Activated CD8-positive, alpha-beta memory T cell treated with anti-CD3 and anti-CD28 coated beads, Interleukin-2, amount 50 U/mL, for 48 hours (primary cell): ENCODE results near the gene TMCC3.

Experiments
- DNase-seq: peaks from one replicate; pipeline ENCODE4 v3.0.0-alpha.2; 2020

Gene TMCC3

DNA sequence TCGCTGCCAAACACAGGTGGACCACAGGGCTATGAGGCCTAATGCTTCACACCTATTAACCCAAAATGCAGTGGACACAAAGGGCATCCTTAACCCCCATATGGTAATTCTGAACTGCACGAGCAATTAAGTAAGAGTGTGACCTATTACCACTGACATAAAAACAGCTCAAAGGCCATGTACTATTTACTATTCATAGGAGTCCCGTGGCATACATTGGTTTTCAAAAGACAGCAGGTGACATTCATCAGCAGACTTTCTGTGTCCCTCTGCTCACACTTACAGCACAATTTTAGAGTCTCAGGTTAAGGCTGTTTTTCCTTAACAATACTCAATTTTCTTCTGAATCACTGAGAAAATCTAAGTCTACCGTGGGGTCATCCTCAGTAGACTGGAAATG lies 23.1 kb upstream of the TMCC3 start:
- no peak for DNase-seq

GRCh38 chr12:94671917-94672316 lies 21.6 kb upstream of the TMCC3 start:
- DNase-seq: no peak

DNA sequence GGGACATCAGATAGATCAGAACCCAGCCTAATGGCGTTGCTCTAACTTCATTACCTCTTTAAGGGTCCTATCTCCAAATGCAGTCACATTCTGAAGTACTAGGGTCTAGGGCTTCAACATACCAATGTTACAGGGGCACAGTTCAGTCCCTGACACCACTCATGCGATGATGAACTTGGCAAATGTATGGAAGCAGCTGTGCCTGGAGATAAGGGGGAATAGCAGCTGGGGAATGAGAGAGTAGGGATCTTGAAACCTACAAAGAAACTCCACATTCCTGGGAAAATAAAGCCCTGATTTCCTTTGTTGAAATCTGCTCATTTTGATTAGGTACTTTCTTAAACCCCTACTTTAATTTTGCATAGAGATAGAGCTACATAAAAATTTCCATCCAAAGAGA lies 20.5 kb upstream of the TMCC3 start:
- DNase-seq: no peak

DNA sequence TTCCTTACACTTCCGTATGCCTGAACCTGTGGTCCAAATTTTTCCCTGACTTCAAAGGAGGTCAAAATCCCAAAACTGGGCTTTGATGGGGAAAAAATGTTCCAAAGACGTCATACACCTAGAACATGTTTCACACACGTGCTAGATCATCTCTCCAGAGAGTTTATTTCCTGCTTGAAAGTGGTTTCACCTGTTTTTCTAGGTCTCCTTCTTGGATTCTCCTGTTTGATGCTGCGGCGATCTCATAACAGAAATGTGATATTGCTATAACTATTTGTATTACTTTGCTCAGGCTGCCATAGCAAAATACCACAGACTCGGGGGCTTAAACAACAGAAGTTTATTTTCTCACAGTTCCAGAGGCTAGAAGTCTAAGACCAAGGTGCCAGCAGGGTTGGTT lies 19.7 kb upstream of the TMCC3 start:
- no peak for DNase-seq

DNA sequence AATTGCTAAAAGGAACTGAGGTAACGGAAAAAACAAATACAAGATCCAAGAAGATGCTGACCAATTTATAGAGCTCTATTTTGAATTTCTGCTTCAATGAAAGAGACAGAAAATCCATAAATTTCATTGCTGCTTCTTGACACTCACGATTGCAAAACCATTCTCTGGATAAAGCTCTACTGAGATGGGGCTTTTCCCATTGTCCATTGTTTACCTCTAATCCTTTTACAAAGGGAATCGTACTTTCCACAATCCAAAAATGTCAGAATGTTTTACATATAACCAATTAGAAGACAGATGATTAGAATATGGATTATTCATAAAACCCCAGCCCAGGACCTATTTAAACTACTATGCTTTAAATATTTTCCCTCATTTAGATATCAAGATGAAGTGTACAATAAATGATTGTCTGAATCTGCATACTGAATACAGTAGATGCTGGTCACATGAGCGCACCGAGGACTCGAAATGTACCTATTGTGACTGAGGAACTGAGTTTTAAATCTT lies 16.7 kb upstream of the TMCC3 start:
- DNase-seq: no peak

GRCh38 chr12:94666158-94666557 lies 15.8 kb upstream of the TMCC3 start:
- no peak for DNase-seq

DNA sequence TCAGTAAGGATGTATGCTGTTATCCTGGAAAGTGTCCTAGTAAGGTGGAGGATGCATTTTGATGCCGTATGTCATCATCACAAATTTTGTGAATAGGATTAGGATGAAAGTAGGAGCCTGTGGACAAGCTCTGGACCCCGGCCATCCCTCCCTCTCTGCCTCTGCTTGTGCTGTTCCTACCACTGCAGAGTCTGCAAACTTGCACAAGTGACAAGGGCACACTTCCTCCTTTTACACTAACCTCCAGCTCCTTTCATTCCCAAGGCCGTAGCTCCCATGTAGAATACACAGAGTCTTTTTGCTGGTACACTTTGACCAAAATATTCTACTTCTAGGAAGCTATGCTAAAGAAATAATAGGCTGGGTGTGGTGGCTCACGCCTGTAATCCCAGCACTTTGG lies 13.3 kb upstream of the TMCC3 start:
- DNase-seq: no peak

DNA sequence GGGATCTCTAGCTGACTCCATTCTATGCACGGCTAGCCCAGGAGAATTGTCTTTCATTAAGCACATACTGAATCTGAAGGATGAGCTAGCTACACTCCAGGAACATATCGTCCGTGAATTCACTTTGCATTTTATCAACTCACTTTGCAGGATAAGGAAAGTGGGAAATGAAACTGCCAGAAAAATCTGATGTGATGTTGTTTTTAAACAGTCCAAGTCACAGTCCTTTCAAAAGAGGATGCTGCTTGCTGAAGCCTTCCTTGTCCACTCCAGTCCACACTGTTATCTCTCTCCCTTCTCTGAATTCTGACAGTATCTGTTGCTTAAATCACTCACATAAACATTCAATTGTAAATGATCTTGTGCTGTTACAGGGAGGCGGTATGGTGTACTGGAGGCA lies 12.7 kb upstream of the TMCC3 start:
- no peak for DNase-seq

DNA sequence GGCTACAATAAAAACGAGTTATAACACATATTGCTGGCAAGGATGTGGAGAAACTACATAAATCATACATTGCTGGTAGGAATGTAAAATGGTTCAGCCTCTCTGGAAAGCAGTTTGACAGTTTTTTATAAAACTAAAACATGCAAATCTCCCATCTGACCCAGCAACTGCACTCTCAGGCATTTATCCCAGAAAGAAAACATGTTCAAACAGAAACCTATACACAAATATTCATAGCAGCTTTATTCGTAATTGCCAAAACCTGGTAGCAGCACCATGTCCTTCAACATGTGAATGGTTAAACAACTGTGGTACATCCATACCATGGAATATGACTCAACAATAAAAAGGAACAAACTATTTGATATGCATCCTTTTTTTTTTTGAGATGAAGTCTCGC lies 10.1 kb upstream of the TMCC3 start:
- no peak for DNase-seq

- no peak for DNase-seq
Measured at GRCh38 chr12:94659346-94659930, 9.1 kb upstream of the TMCC3 start.

DNA sequence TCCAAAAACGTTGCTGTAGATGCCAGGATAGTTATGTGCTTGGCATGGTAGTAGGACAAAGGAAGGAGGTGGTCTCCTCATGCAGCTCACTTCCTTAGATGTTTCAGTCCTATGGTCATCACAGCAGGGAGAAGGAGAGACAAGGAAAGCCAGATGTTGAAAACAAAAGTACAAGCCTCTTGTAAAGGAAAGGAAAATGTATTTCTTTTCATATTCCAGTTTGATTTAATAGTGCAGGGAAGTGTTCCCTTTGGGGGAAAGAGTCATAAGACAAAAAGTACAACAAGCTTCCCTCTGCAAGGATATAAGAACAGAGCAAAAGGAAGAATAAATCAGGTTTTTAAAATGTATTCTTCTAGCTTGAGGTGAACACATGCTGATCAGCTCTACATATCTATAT lies 8.6 kb upstream of the TMCC3 start:
- DNase-seq: no peak

DNA sequence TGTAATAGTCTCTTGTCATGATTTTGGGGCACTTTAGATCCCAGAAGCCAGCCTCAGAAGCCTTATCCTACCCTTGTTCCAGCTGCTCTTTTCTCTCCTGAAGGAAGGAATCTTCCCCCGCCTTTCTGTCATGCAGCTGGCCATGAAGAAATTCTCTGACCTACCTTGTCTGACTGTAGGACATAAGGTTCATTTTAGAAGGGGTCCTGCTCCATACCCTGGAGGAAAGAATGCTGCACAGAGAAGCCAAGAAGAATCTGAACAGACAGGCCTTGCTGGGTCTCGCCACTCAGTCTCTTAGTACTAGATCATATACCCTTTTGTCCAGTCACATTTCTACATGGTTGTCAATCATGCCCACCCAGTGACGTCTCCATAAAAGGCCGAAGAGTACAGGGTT lies 6.2 kb upstream of the TMCC3 start:
- no peak for DNase-seq

GRCh38 chr12:94649349-94650142 lies 811 bp downstream of the TMCC3 start:
- DNase-seq: peak; percentile 61

DNA sequence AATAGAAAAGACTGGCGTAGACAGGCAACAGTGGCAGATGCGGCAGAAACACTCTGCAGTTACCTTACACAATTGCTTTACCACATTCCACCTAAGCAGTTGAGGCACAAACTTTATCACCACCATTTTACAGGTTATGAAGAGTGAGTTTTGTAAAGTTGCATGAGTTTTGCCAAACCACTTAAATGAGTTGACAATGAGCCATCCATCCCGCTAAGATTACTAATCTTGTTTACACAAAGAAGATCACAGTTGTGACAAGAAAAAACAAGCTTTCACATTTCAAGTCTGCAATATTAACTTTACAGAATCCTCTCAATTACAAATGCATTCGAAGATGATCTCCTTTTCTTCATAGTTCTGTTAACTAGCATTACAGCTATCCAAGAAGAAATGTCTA lies 1.8 kb downstream of the TMCC3 start:
- DNase-seq: no peak

- DNase-seq: no peak
Measured at GRCh38 chr12:94644141-94644979, 6.0 kb downstream of the TMCC3 start.

DNA sequence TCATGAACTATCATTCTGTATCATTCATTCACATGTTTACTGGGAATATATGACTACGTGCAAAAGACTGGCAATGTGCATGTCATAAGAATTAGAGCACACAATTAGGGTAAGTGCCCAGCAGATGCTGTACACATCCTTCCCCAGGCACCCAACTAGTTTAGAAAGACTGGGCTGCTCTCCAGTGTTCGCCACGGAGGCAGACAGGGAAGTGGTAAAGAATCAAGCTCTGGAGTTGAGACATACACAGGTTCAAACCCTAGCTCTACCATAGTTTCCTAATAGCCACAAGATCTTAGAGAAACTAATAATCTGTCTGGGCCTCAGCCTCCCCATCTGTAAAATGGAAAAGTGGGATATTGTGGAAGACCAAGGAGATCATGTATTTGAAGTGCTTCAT lies 6.8 kb downstream of the TMCC3 start:
- no peak for DNase-seq

DNA sequence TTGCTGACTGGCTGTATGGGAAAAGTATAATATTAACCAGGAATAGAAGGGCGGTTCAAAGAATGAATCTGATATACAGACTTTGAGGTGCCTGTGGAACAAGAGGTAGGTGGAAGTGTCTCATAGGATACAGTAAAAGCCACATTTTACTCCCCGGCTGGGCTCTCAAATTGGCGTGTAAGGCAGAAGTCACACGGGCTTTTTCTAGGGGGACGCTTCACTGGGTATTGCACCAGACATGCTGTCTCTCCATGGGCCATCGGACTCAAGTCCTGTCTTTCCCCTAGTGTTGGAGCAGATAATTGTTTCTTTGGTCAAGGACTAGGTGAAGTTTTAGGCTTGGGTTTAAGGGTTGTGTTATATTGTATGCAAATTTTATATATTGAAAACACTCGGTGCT lies 9.1 kb downstream of the TMCC3 start:
- DNase-seq: no peak

DNA sequence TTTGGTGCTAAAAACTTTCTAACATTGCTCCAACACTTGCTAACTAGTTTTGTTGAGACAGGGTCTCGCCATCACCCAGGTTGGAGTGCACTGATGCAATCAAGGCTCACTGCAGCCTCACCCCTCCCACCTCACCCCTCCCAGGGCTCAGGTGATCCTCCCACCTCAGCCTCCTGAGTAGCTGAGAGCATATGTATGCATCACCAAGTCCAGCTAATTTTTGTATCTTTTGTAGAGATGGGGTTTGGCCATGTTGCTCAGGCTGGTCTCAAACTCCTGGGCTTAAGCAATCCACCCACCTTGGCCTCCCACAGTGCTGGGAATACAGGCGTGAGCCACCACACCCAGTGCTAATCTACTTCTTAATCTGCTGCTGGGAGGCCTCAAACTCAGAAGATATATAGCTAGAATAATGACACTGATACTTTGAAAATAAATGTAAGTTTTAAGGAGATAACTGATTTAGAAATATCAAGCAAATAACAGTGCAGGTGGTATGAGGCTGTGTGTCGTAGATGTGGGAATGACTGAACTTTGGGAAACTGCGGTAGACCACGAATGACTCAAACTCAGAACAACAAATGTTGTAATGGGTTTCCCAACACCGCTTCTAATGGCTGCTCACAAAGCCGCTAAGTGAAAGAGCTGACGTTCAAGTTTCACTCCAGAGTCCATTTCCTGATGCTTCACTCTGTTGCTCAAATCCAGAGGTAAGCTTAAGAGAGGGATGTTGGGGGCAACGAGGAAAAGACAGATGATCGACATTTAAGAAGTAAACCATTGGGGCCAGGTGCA lies 10.0 kb downstream of the TMCC3 start:
- DNase-seq: peak; percentile 59

DNA sequence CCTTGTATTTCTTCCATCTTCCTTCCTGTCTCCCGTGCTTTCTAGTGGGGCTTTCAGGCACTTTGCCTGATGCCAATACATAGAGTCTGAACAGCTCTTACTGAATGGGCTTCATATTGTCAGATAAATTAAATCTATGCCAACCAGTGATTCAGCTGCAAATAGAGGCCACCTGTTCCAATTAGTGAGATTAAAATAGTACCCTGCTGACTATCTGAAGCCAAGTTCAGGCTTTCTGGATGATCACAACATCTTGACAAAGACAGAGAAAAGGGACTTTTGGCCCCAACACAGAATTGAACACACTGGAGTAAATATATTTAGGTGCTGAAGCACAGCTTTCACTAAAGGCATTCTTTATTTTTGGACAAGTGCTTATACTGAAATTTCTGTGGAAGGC lies 11.8 kb downstream of the TMCC3 start:
- no peak for DNase-seq

- no peak for DNase-seq
Measured at GRCh38 chr12:94637390-94638113, 12.8 kb downstream of the TMCC3 start.

DNA sequence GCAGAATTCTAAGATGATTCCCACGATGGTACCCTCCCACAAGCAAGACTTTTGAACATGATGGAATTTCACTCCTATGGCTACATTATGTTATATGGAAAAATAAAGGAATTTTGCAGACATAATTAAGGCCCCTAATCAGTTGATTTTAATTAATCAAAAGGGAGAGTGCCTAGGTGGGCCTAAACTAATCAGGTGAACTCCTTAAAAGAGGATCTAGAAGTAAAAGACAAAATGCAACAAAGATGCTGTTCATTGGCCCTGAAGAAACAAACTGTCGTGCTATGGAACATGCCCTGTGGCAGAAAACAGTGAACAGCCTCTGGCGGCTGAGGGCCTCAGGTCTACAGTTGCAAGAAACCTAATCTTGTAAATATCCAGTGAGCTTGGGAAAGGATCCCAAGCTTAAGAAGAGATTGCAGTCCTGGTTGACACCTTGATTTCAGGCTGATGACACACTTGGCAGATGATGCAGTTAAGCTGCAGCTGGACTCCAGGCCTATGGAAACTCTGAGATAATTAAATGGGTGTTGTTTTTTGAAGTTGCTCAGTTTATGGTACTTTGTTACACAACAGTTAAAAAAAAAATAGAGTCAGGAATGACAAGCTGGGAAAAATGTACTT lies 13.8 kb downstream of the TMCC3 start:
- no peak for DNase-seq

DNA sequence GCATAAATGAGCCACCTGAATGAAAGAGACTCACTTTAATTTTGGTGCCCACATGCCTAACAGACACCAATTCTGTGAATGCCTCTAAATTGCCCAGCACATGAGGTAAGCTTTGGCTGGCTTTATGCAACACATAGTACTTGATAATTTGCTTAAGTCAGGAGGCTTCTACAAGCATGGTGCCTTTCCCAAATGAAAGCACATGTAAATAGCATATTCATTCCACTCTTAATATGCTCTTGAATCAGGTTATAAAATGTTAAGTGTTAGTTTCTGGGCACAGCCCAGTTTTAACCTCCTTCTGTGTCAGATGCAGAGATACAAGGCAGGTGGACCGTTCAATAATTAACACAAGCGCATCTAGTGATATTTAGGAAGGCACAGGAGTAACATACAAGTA lies 15.6 kb downstream of the TMCC3 start:
- no peak for DNase-seq
